K562 (cell line): ENCODE data around the gene CPTP.
A peak's percentile ranks its signal among the peaks of the same experiment; 100 is the strongest.

Source experiments
- BRCA1 ChIP-seq, 2 experiments: fragments of 450-650 bp in 1 of 2; sonication (generic) in 1 of 2; formaldehyde crosslinking in 1 of 2; IDR thresholded peaks; 2 replicates each; pipeline versions ENCODE4 v1.5.0 to v1.6.1; 2017 to 2020; ENCODE audit warnings: mild to moderate bottlenecking in 1 of 2, missing genetic modification reagents in 1 of 2
- GABPA ChIP-seq: fragments of 200-800 bp; sonication (Bioruptor generic); conservative IDR thresholded peaks from 2 replicates; pipeline ENCODE4 v1.6.1; 2016; ENCODE audit warnings: low read depth, missing genetic modification characterization, missing compliant biosample characterization
- HDAC1 ChIP-seq, 2 experiments: fragments of 450-650 bp; IDR thresholded peaks; 2 replicates each; pipeline ENCODE4 v1.6.1; 2016 to 2017; ENCODE audit warnings: inconsistent platforms in 1 of 2, mild to moderate bottlenecking in 1 of 2, moderate library complexity in 1 of 2
- MAFF ChIP-seq: IDR thresholded peaks from 2 replicates; pipeline ENCODE4 v1.6.1; 2012; ENCODE audit warnings: low read length, improper control_type of control experiment
- POLR2AphosphoS2 ChIP-seq: IDR thresholded peaks from 2 replicates; pipeline ENCODE4 v1.6.1; 2012; ENCODE audit warnings: low read length, improper control_type of control experiment
- SETDB1 ChIP-seq: IDR thresholded peaks from one replicate; pipeline ENCODE4 v1.6.1; 2012; ENCODE audit warnings: low read length, control low read depth, inconsistent platforms
- SMARCB1 ChIP-seq: IDR thresholded peaks from 2 replicates; pipeline ENCODE4 v1.6.1; 2011; ENCODE audit warnings: improper control_type of control experiment, low read depth; ENCODE audit not compliant: insufficient read length
- TCF7 ChIP-seq: sonication (generic); IDR thresholded peaks from 2 replicates; pipeline ENCODE4 v1.6.1; 2016; ENCODE audit warnings: antibody characterized with exemption, borderline replicate concordance
- TEAD4 ChIP-seq, 2 experiments: sonication (generic) in 1 of 2; formaldehyde crosslinking in 1 of 2; IDR thresholded peaks; 2 replicates each; pipeline versions ENCODE4 v1.6.1 to v1.8.0; 2012 to 2022; ENCODE audit warnings: borderline replicate concordance in 1 of 2, inconsistent platforms in 1 of 2, low read length in 1 of 2, mild to moderate bottlenecking in 1 of 2, missing genetic modification reagents in 1 of 2
- ZNF584 ChIP-seq: fragments of 200-800 bp; sonication (Bioruptor generic); IDR thresholded peaks from 2 replicates; pipeline ENCODE4 v1.6.1; 2016; ENCODE audit warnings: low read depth, mild to moderate bottlenecking, missing genetic modification characterization, missing compliant biosample characterization
- ZNF778 ChIP-seq: fragments of 450-650 bp; formaldehyde crosslinking; IDR thresholded peaks from 2 replicates; pipeline ENCODE4 v1.4.0; 2020; ENCODE audit warnings: mild to moderate bottlenecking, moderate library complexity
- TF ChIP-seq, protein P1 (sequence below), 3 experiments: IDR thresholded peaks in 2 of 3; conservative IDR thresholded peaks in 1 of 3; 2 replicates each; pipeline ENCODE4 v1.5.1; 2011 to 2012; ENCODE audit warnings: low read length in 3 of 3, mild to moderate bottlenecking in 3 of 3, control low read depth in 2 of 3, improper control_type of control experiment in 1 of 3, inconsistent platforms in 1 of 3, low read depth in 1 of 3, mixed read lengths in 1 of 3, moderate library complexity in 1 of 3; ENCODE audit not compliant: insufficient read depth in 2 of 3
- TF ChIP-seq, protein P2 (sequence below): fragments of 250-450 bp; sonication (Bioruptor Pico); IDR thresholded peaks from 2 replicates; pipeline ENCODE4 v1.8.0; 2022; ENCODE audit warnings: inconsistent platforms
- TF ChIP-seq, protein P3 (sequence below): sonication (generic); formaldehyde crosslinking; IDR thresholded peaks from 2 replicates; pipeline ENCODE4 v1.5.0; 2020; ENCODE audit warnings: missing genetic modification reagents

DNA sequence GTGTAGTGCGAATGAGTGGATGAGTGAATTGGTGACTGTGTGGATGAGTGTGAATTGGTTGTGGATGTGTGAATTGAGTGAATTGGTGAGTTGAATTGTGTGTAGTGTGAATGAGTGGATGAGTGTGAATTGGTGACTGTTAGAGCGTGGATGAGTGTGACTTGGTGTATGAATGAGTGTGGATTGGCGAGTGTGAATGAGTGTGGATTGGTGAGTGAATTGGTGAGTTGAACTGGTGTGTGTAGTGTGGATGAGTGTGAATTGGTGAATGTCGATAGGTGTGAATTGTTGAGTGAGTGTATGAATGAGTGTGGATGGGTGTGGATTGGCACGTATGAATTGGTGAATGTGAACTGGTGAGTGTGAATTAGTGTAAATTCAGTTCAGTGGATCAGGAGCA is 42.7 kb downstream of the CPTP start:
- TF ChIP-seq, protein P1, sequence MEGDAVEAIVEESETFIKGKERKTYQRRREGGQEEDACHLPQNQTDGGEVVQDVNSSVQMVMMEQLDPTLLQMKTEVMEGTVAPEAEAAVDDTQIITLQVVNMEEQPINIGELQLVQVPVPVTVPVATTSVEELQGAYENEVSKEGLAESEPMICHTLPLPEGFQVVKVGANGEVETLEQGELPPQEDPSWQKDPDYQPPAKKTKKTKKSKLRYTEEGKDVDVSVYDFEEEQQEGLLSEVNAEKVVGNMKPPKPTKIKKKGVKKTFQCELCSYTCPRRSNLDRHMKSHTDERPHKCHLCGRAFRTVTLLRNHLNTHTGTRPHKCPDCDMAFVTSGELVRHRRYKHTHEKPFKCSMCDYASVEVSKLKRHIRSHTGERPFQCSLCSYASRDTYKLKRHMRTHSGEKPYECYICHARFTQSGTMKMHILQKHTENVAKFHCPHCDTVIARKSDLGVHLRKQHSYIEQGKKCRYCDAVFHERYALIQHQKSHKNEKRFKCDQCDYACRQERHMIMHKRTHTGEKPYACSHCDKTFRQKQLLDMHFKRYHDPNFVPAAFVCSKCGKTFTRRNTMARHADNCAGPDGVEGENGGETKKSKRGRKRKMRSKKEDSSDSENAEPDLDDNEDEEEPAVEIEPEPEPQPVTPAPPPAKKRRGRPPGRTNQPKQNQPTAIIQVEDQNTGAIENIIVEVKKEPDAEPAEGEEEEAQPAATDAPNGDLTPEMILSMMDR (IDR thresholded peaks at IDR 0.05 in 2 of 3, conservative IDR thresholded peaks at IDR 0.05 in 1 of 3; ENCODE audit: insufficient read depth in 2 of 3, low read depth in 1 of 3, low read length in 3 of 3) = no peak
- TF ChIP-seq SMARCB1 (no peak), ZNF584 (CRISPR knock-in tag) (no peak), TCF7 (no peak), GABPA (tag) (no peak), HDAC1 (IDR thresholded peaks at IDR 0.05) (0 out of 4 replicates have a peak, but pooled peaks of 1 of the 2 experiments have one; percentile 36), BRCA1 (IDR thresholded peaks at IDR 0.05) (no peak), BRCA1 (CRISPR knock-in tag; IDR thresholded peaks at IDR 0.05) (no peak), POLR2AphosphoS2 (no peak), TEAD4 (IDR thresholded peaks at IDR 0.05; ENCODE audit: low read length) (no peak), TEAD4 (CRISPR knock-in tag; IDR thresholded peaks at IDR 0.05; ENCODE audit: borderline replicate concordance) (no peak), SETDB1 (no peak), MAFF (no peak), ZNF778 (no peak)
- TF ChIP-seq, protein P2, sequence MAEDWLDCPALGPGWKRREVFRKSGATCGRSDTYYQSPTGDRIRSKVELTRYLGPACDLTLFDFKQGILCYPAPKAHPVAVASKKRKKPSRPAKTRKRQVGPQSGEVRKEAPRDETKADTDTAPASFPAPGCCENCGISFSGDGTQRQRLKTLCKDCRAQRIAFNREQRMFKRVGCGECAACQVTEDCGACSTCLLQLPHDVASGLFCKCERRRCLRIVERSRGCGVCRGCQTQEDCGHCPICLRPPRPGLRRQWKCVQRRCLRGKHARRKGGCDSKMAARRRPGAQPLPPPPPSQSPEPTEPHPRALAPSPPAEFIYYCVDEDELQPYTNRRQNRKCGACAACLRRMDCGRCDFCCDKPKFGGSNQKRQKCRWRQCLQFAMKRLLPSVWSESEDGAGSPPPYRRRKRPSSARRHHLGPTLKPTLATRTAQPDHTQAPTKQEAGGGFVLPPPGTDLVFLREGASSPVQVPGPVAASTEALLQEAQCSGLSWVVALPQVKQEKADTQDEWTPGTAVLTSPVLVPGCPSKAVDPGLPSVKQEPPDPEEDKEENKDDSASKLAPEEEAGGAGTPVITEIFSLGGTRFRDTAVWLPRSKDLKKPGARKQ (CRISPR knock-in tag) = no peak
- TF ChIP-seq, protein P3, sequence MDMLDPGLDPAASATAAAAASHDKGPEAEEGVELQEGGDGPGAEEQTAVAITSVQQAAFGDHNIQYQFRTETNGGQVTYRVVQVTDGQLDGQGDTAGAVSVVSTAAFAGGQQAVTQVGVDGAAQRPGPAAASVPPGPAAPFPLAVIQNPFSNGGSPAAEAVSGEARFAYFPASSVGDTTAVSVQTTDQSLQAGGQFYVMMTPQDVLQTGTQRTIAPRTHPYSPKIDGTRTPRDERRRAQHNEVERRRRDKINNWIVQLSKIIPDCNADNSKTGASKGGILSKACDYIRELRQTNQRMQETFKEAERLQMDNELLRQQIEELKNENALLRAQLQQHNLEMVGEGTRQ (CRISPR knock-in tag) = no peak
